ENCODE data around the gene ZFP1. TPM values are rescaled to one million over a fixed set of nuclear protein-coding genes. Genes with fewer than 3 reads are reported as not detected.
"Not testable (repeated sequence)": the region's sequence is repeated elsewhere in the genome, so short reads cannot be mapped to it uniquely, and the experiment has no call there.

Gene ZFP1
- total RNA-seq, 2 donors from 2014 or later = 10.4 to 13.3 TPM

GRCh38 chr16:75122609-75123008, 25.7 kb upstream of the ZFP1 start:
- H3K27ac ChIP-seq (ENCODE audit: low read depth, low read length) = no peak overlapping the region
- H3K4me3 ChIP-seq (ENCODE audit: low read length) = no peak overlapping the region
- H3K9me3 ChIP-seq (ENCODE audit: control insufficient read depth, low read length) = peaks cover 40% of the 10 kb centered on the region
- peaks cover 52% of the 10 kb centered on the region for H3K9me3 Mint-ChIP-seq
- no peaks in the 10 kb centered on the region for H3K4me1 ChIP-seq (ENCODE audit: control insufficient read depth, insufficient read depth, low read length)
- DNase-seq = no peak
- no peaks in the 10 kb centered on the region for H3K36me3 ChIP-seq (ENCODE audit: control insufficient read depth, insufficient read depth, low read length)
- H3K9ac ChIP-seq (ENCODE audit: extremely low read depth, low read length, poor library complexity, severe bottlenecking) = no peak overlapping the region
- WGBS, 2 experiments (ENCODE audit: insufficient coverage in 1 of 2, insufficient read length in 1 of 2) = 56 to 86% methylated on average over 1 of the region's 1 CpG
- no peaks in the 10 kb centered on the region for H3K27me3 Mint-ChIP-seq (ENCODE audit: insufficient read depth)
- H3K27me3 ChIP-seq (ENCODE audit: control insufficient read depth, insufficient read depth, low read length, poor library complexity, severe bottlenecking) = no peaks in the 10 kb centered on the region
- no peak overlapping the region for H3K4me3 Mint-ChIP-seq
- H3K4me1 Mint-ChIP-seq = peaks cover 9% of the 10 kb centered on the region
- no peak overlapping the region for H3K27ac Mint-ChIP-seq
- H3K36me3 Mint-ChIP-seq (ENCODE audit: low read depth) = peaks cover 8% of the 10 kb centered on the region
- TF ChIP-seq CTCF (conservative IDR thresholded peaks at IDR 0.05) = no peak

- H3K36me3 Mint-ChIP-seq (ENCODE audit: low read depth) = peaks cover 4% of the 10 kb centered on the region
- Histone ChIP-seq H3K9ac (ENCODE audit: extremely low read depth, low read length, poor library complexity, severe bottlenecking) (no peak overlapping the region), H3K4me1 (ENCODE audit: control insufficient read depth, insufficient read depth, low read length) (no peaks in the 10 kb centered on the region), H3K27ac (ENCODE audit: low read depth, low read length) (no peak overlapping the region), H3K9me3 (ENCODE audit: control insufficient read depth, low read length) (peaks cover 23% of the 10 kb centered on the region), H3K27me3 (ENCODE audit: control insufficient read depth, insufficient read depth, low read length, poor library complexity, severe bottlenecking) (no peaks in the 10 kb centered on the region), H3K36me3 (ENCODE audit: control insufficient read depth, insufficient read depth, low read length) (no peaks in the 10 kb centered on the region), H3K4me3 (ENCODE audit: low read length) (no peak overlapping the region)
- H3K27ac Mint-ChIP-seq = no peak overlapping the region
- no peak for DNase-seq
- no peaks in the 10 kb centered on the region for H3K4me1 Mint-ChIP-seq
- 70 to 85% methylated on average over 3 to 4 of the region's 4 CpGs for WGBS, 2 experiments (ENCODE audit: insufficient coverage in 1 of 2, insufficient read length in 1 of 2)
- H3K4me3 Mint-ChIP-seq = no peak overlapping the region
- no peaks in the 10 kb centered on the region for H3K27me3 Mint-ChIP-seq (ENCODE audit: insufficient read depth)
- no peak for TF ChIP-seq CTCF (conservative IDR thresholded peaks at IDR 0.05)
- H3K9me3 Mint-ChIP-seq = peaks cover 28% of the 10 kb centered on the region
Measured at GRCh38 chr16:75127713-75128415, 20.5 kb upstream of the ZFP1 start.

- H3K27me3 ChIP-seq (ENCODE audit: control insufficient read depth, insufficient read depth, low read length, poor library complexity, severe bottlenecking); H3K36me3 Mint-ChIP-seq (ENCODE audit: low read depth); H3K4me3 ChIP-seq (ENCODE audit: low read length); H3K27me3 Mint-ChIP-seq (ENCODE audit: insufficient read depth); DNase-seq; H3K27ac Mint-ChIP-seq; H3K36me3 ChIP-seq (ENCODE audit: control insufficient read depth, insufficient read depth, low read length); H3K27ac ChIP-seq (ENCODE audit: low read depth, low read length); H3K4me1 ChIP-seq (ENCODE audit: control insufficient read depth, insufficient read depth, low read length); H3K4me3 Mint-ChIP-seq; H3K9ac ChIP-seq (ENCODE audit: extremely low read depth, low read length, poor library complexity, severe bottlenecking); H3K4me1 Mint-ChIP-seq: not testable (repeated sequence)
- WGBS, 2 experiments (ENCODE audit: insufficient coverage in 1 of 2, insufficient read length in 1 of 2) = 82 to 93% methylated on average over 5 of the region's 5 CpGs
- H3K9me3 Mint-ChIP-seq = peaks cover 28% of the 10 kb centered on the region
- peaks cover 23% of the 10 kb centered on the region for H3K9me3 ChIP-seq (ENCODE audit: control insufficient read depth, low read length)
Measured at GRCh38 chr16:75129421-75130149, 18.7 kb upstream of the ZFP1 start.

Data from endodermal cell (in vitro differentiated cells).